Liver (tissue), 9 donors: Measurements from ENCODE around the gene KCNIP4. TPM values are rescaled to one million over a fixed set of nuclear protein-coding genes. Genes with fewer than 3 reads are reported as not detected.

Experiments
- DNase-seq: peaks from one replicate; pipeline ENCODE4 v3.0.0-alpha.2; 2017; ENCODE audit warnings: low spot score
- H3K27ac ChIP-seq, 2 donors: one replicate each; pipeline ENCODE4 v1.7.0; 2013; ENCODE audit warnings: inconsistent platforms in 2 of 2, low read length in 2 of 2, control low read depth in 1 of 2, low read depth in 1 of 2, mild to moderate bottlenecking in 1 of 2
- H3K27me3 ChIP-seq, 4 donors: one replicate each; pipeline versions ENCODE4 v1.6.1 to v1.7.0; 2013; ENCODE audit warnings: low read length in 3 of 4, inconsistent platforms in 1 of 4, mild to moderate bottlenecking in 1 of 4, moderate library complexity in 1 of 4; ENCODE audit not compliant: control insufficient read depth in 4 of 4, insufficient read depth in 4 of 4
- H3K36me3 ChIP-seq, 4 donors: one replicate each; pipeline versions ENCODE4 v1.6.1 to v1.7.0; 2013; ENCODE audit warnings: low read length in 3 of 4, mild to moderate bottlenecking in 3 of 4, low read depth in 1 of 4, moderate library complexity in 1 of 4; ENCODE audit not compliant: control insufficient read depth in 4 of 4, insufficient read depth in 3 of 4
- H3K4me1 ChIP-seq, 4 donors: one replicate each; pipeline versions ENCODE4 v1.6.1 to v1.7.0; 2013; ENCODE audit warnings: low read length in 3 of 4, mild to moderate bottlenecking in 3 of 4, moderate library complexity in 1 of 4; ENCODE audit not compliant: control insufficient read depth in 4 of 4, insufficient read depth in 4 of 4
- H3K4me3 ChIP-seq, 3 donors: one replicate each; pipeline versions ENCODE4 v1.6.1 to v1.7.0; 2013; ENCODE audit warnings: low read length in 3 of 3, control low read depth in 1 of 3, low read depth in 1 of 3, mild to moderate bottlenecking in 1 of 3
- H3K9ac ChIP-seq, 2 donors: one replicate each; pipeline ENCODE4 v1.7.0; 2013; ENCODE audit warnings: low read length in 2 of 2, mild to moderate bottlenecking in 2 of 2, moderate library complexity in 2 of 2, control low read depth in 1 of 2, low read depth in 1 of 2
- H3K9me3 ChIP-seq, 4 donors: one replicate each; pipeline versions ENCODE4 v1.6.1 to v1.7.0; 2013; ENCODE audit warnings: low read length in 3 of 4; ENCODE audit not compliant: control insufficient read depth in 4 of 4
- EGR1 ChIP-seq, 2 donors: IDR thresholded peaks; 2 replicates each; pipeline ENCODE4 v1.6.1; 2016 to 2018; ENCODE audit warnings: antibody characterized with exemption in 2 of 2, low read depth in 2 of 2
- FOXA1 ChIP-seq: IDR thresholded peaks from 2 replicates; pipeline ENCODE4 v1.6.1; 2016; ENCODE audit warnings: antibody characterized with exemption
- FOXA2 ChIP-seq: IDR thresholded peaks from 2 replicates; pipeline ENCODE4 v1.6.1; 2016; ENCODE audit warnings: antibody characterized with exemption
- GABPA ChIP-seq, 2 donors: IDR thresholded peaks in 1 of 2; conservative IDR thresholded peaks in 1 of 2; 2 replicates each; pipeline ENCODE4 v1.6.1; 2016; ENCODE audit warnings: antibody characterized with exemption in 2 of 2, mild to moderate bottlenecking in 1 of 2, moderate library complexity in 1 of 2
- HNF4A ChIP-seq, 2 donors: conservative IDR thresholded peaks; 2 replicates each; pipeline ENCODE4 v1.6.1; 2016; ENCODE audit warnings: antibody characterized with exemption in 2 of 2, mild to moderate bottlenecking in 2 of 2
- HNF4G ChIP-seq: IDR thresholded peaks from 2 replicates; pipeline ENCODE4 v1.6.1; 2016; ENCODE audit warnings: antibody characterized with exemption
- JUND ChIP-seq, 2 donors: IDR thresholded peaks; 2 replicates each; pipeline ENCODE4 v1.6.1; 2016; ENCODE audit warnings: antibody characterized with exemption in 2 of 2
- NR2F2 ChIP-seq: IDR thresholded peaks from 2 replicates; pipeline ENCODE4 v1.6.1; 2016; ENCODE audit warnings: antibody characterized with exemption
- RAD21 ChIP-seq, 2 donors: IDR thresholded peaks; 2 replicates each; pipeline ENCODE4 v1.6.1; 2016; ENCODE audit warnings: antibody characterized with exemption in 2 of 2, mild to moderate bottlenecking in 2 of 2
- RXRA ChIP-seq, 2 donors: IDR thresholded peaks; 2 replicates each; pipeline ENCODE4 v1.6.1; 2017 to 2018; ENCODE audit warnings: antibody characterized with exemption in 2 of 2, mild to moderate bottlenecking in 1 of 2
- SP1 ChIP-seq: IDR thresholded peaks from 2 replicates; pipeline ENCODE4 v1.6.1; 2018; ENCODE audit warnings: antibody characterized with exemption, mild to moderate bottlenecking
- TAF1 ChIP-seq: conservative IDR thresholded peaks from 2 replicates; pipeline ENCODE4 v1.6.1; 2016; ENCODE audit warnings: antibody characterized with exemption, mild to moderate bottlenecking
- YY1 ChIP-seq: IDR thresholded peaks from 2 replicates; pipeline ENCODE4 v1.6.1; 2016; ENCODE audit warnings: antibody characterized with exemption, mild to moderate bottlenecking
- polyA plus RNA-seq, 2 donors: library from polyadenylated mRNA; stranded (reverse) in 1 of 2; unstranded in 1 of 2; fragments of 200-250 nt in 1 of 2; fragments of >200 nt in 1 of 2; fragmentation: Nextera tagmentation in 1 of 2; extraction: Ambion mirVana in 1 of 2; gene quantifications; one replicate each; pipeline versions ENCODE4 v1.2.1 to v1.2.3, GENCODE V29; 2013 to 2015
- total RNA-seq, 2 donors: library from RNA; depleted of rRNA; stranded (reverse); fragments of >200 nt; gene quantifications; one replicate each; pipeline ENCODE4 v1.2.3, GENCODE V29; 2014
- TF ChIP-seq, protein P1 (sequence below): fragments of 150-350 bp; IDR thresholded peaks from 2 replicates; pipeline ENCODE4 v1.5.1; 2017; ENCODE audit warnings: improper control_type of control experiment, low read depth, low read length; ENCODE audit not compliant: missing input control
- TF ChIP-seq, protein P2 (sequence below): IDR thresholded peaks from 2 replicates; pipeline ENCODE4 v1.6.1; 2016; ENCODE audit warnings: antibody characterized with exemption
- TF ChIP-seq, protein P3 (sequence below): IDR thresholded peaks from 2 replicates; pipeline ENCODE4 v1.6.1; 2016; ENCODE audit warnings: antibody characterized with exemption, mild to moderate bottlenecking
- TF ChIP-seq, protein P4 (sequence below): IDR thresholded peaks from 2 replicates; pipeline ENCODE4 v1.6.1; 2016; ENCODE audit warnings: antibody characterized with exemption
- TF ChIP-seq, protein P5 (sequence below): IDR thresholded peaks from 2 replicates; pipeline ENCODE4 v1.6.1; 2016; ENCODE audit warnings: antibody characterized with exemption
- donor health status: healthy.
- donor health status: healthy.
- donor health status: healthy.
- donor health status: healthy.
- donor health status: healthy.

The KCNIP4 gene
- total and polyA plus RNA-seq, 4 donors: 0.08 to 0.14 TPM; not detected in 2

DNA sequence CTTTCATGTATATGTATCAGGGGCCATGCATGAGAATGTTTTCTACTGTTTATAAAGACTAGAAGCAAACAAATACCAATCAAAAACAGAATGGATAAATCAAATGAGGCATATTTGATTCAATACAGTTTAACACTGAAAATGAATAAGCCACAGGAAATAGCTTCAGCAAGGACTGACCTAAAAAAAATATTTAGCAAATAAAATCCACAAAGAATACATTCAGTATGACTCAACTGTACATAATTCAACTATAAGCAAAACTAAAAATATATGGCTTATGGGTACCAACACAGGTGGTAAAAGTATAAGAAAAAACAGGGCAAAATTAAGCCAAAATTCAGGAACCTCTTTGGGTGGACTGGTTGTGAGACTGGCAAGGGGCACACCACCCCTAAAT, 112.9 kb downstream of the KCNIP4 start:
- Histone ChIP-seq H3K36me3 (no peaks in the 10 kb centered on the region), H3K4me1 (no peaks in the 10 kb centered on the region), H3K9me3 (no peaks in the 10 kb centered on the region), H3K27me3 (no peaks in the 10 kb centered on the region), H3K27ac (no peak overlapping the region), H3K4me3 (no peak overlapping the region), H3K9ac (no peak overlapping the region)
- TF ChIP-seq, protein P1, sequence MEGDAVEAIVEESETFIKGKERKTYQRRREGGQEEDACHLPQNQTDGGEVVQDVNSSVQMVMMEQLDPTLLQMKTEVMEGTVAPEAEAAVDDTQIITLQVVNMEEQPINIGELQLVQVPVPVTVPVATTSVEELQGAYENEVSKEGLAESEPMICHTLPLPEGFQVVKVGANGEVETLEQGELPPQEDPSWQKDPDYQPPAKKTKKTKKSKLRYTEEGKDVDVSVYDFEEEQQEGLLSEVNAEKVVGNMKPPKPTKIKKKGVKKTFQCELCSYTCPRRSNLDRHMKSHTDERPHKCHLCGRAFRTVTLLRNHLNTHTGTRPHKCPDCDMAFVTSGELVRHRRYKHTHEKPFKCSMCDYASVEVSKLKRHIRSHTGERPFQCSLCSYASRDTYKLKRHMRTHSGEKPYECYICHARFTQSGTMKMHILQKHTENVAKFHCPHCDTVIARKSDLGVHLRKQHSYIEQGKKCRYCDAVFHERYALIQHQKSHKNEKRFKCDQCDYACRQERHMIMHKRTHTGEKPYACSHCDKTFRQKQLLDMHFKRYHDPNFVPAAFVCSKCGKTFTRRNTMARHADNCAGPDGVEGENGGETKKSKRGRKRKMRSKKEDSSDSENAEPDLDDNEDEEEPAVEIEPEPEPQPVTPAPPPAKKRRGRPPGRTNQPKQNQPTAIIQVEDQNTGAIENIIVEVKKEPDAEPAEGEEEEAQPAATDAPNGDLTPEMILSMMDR: no peak
- TF ChIP-seq FOXA1 (no peak), FOXA2 (no peak), JUND (IDR thresholded peaks at IDR 0.05) (no peak), NR2F2 (no peak), HNF4G (no peak), HNF4A (conservative IDR thresholded peaks at IDR 0.05) (no peak), EGR1 (IDR thresholded peaks at IDR 0.05; ENCODE audit: low read depth in 2 of 2) (no peak), TAF1 (no peak), RXRA (IDR thresholded peaks at IDR 0.05) (no peak), GABPA (IDR thresholded peaks at IDR 0.05 in 1 of 2, conservative IDR thresholded peaks at IDR 0.05 in 1 of 2) (no peak), RAD21 (IDR thresholded peaks at IDR 0.05) (no peak), YY1 (no peak), SP1 (no peak)
- TF ChIP-seq, protein P2, sequence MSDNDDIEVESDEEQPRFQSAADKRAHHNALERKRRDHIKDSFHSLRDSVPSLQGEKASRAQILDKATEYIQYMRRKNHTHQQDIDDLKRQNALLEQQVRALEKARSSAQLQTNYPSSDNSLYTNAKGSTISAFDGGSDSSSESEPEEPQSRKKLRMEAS: no peak
- TF ChIP-seq, protein P3, sequence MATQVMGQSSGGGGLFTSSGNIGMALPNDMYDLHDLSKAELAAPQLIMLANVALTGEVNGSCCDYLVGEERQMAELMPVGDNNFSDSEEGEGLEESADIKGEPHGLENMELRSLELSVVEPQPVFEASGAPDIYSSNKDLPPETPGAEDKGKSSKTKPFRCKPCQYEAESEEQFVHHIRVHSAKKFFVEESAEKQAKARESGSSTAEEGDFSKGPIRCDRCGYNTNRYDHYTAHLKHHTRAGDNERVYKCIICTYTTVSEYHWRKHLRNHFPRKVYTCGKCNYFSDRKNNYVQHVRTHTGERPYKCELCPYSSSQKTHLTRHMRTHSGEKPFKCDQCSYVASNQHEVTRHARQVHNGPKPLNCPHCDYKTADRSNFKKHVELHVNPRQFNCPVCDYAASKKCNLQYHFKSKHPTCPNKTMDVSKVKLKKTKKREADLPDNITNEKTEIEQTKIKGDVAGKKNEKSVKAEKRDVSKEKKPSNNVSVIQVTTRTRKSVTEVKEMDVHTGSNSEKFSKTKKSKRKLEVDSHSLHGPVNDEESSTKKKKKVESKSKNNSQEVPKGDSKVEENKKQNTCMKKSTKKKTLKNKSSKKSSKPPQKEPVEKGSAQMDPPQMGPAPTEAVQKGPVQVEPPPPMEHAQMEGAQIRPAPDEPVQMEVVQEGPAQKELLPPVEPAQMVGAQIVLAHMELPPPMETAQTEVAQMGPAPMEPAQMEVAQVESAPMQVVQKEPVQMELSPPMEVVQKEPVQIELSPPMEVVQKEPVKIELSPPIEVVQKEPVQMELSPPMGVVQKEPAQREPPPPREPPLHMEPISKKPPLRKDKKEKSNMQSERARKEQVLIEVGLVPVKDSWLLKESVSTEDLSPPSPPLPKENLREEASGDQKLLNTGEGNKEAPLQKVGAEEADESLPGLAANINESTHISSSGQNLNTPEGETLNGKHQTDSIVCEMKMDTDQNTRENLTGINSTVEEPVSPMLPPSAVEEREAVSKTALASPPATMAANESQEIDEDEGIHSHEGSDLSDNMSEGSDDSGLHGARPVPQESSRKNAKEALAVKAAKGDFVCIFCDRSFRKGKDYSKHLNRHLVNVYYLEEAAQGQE: no peak
- TF ChIP-seq, protein P4, sequence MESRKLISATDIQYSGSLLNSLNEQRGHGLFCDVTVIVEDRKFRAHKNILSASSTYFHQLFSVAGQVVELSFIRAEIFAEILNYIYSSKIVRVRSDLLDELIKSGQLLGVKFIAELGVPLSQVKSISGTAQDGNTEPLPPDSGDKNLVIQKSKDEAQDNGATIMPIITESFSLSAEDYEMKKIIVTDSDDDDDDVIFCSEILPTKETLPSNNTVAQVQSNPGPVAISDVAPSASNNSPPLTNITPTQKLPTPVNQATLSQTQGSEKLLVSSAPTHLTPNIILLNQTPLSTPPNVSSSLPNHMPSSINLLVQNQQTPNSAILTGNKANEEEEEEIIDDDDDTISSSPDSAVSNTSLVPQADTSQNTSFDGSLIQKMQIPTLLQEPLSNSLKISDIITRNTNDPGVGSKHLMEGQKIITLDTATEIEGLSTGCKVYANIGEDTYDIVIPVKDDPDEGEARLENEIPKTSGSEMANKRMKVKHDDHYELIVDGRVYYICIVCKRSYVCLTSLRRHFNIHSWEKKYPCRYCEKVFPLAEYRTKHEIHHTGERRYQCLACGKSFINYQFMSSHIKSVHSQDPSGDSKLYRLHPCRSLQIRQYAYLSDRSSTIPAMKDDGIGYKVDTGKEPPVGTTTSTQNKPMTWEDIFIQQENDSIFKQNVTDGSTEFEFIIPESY: no peak
- TF ChIP-seq, protein P5, sequence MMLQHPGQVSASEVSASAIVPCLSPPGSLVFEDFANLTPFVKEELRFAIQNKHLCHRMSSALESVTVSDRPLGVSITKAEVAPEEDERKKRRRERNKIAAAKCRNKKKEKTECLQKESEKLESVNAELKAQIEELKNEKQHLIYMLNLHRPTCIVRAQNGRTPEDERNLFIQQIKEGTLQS: no peak
- no peak for DNase-seq
